ENCODE results near the gene RFX8.
"Not testable (repeated sequence)": the region's sequence is repeated elsewhere in the genome, so short reads cannot be mapped to it uniquely, and the experiment has no call there.

RFX8 gene

GRCh38 chr2:101356521-101356920 lies 118.4 kb downstream of the RFX8 start:
- DNase-seq (ENCODE audit: low read depth): peak; percentile 41
- H3K4me3 ChIP-seq (replicated peaks; ENCODE audit: low read depth, low read length): no peak overlapping the region
- TF ChIP-seq, protein P1, sequence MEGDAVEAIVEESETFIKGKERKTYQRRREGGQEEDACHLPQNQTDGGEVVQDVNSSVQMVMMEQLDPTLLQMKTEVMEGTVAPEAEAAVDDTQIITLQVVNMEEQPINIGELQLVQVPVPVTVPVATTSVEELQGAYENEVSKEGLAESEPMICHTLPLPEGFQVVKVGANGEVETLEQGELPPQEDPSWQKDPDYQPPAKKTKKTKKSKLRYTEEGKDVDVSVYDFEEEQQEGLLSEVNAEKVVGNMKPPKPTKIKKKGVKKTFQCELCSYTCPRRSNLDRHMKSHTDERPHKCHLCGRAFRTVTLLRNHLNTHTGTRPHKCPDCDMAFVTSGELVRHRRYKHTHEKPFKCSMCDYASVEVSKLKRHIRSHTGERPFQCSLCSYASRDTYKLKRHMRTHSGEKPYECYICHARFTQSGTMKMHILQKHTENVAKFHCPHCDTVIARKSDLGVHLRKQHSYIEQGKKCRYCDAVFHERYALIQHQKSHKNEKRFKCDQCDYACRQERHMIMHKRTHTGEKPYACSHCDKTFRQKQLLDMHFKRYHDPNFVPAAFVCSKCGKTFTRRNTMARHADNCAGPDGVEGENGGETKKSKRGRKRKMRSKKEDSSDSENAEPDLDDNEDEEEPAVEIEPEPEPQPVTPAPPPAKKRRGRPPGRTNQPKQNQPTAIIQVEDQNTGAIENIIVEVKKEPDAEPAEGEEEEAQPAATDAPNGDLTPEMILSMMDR (IDR thresholded peaks at IDR 0.05; ENCODE audit: low read length, missing control alignments): no peak

DNA sequence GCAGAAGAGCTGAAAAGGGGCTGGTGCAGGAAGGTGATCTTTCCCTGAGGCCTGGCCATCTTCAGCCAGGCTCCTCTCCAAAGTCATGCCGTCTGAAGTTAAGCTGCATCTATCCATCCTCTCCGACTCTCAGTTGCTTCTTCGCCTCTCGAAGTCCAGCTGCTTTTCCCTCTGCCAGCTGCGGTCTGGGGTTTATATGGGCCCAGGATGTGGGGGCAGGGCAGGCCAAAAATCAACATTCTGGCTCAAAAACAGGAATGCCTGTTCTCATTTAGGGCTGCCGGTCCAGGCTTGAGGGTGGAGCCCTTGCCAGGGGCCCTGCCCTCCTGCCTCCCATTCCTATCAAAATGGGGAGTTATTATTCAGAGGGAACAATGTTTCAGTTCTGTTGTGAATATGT lies 118.9 kb downstream of the RFX8 start:
- no peak for DNase-seq (ENCODE audit: low read depth)
- TF ChIP-seq, protein P1 (IDR thresholded peaks at IDR 0.05; ENCODE audit: low read length, missing control alignments): no peak
- no peak overlapping the region for H3K4me3 ChIP-seq (replicated peaks; ENCODE audit: low read depth, low read length)

- TF ChIP-seq, protein P1 (IDR thresholded peaks at IDR 0.05; ENCODE audit: low read length, missing control alignments): no peak
- DNase-seq (ENCODE audit: low read depth): no peak
- no peak overlapping the region for H3K4me3 ChIP-seq (replicated peaks; ENCODE audit: low read depth, low read length)
Observed at GRCh38 chr2:101355401-101356054, 119.4 kb downstream of the RFX8 start.

- TF ChIP-seq, protein P1 (IDR thresholded peaks at IDR 0.05; ENCODE audit: low read length, missing control alignments): no peak
- no peak overlapping the region for H3K4me3 ChIP-seq (replicated peaks; ENCODE audit: low read depth, low read length)
- DNase-seq (ENCODE audit: low read depth): no peak
Observed at GRCh38 chr2:101354420-101355311, 120.2 kb downstream of the RFX8 start.

DNA sequence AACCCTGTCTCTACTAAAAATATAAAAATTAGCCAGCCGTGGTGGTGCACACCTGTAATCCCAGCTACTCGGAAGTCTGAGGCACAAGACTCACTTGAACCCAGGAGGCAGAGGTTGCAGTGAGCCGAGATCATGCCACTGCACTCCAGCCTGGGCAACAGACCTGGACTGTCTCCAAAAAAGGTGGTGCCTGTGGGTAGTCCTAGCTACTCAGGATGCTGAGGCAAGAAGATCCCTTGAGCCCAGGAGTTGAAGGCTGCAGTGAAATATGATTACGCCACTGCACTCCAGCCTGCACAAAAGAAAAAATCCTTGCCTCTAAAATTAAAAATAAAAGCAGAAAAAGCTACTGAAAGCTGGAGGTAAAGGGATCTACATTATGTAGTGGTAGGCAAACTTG lies 122.3 kb downstream of the RFX8 start:
- DNase-seq (ENCODE audit: low read depth); H3K4me3 ChIP-seq (replicated peaks; ENCODE audit: low read depth, low read length): not testable (repeated sequence)

DNA sequence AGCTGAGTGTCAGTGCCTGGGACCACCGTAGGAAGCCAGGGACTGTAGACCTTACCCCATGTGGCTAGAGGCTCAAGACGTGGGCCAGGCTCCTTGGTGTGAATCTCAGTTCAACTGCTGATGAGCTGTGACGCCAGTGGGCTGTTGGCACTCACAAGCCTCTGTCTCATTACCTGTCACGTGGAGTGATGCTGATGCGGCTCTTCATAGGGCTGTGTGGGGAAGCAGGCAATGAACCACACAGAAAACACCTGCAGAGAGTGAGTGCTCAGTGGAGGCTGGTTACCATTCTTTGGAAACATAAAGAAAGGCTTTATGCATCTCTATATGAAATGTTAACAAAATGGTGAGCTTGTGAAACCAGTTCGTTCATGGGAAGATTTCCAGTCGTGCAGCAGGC lies 123.7 kb downstream of the RFX8 start:
- TF ChIP-seq, protein P1 (IDR thresholded peaks at IDR 0.05; ENCODE audit: low read length, missing control alignments): no peak
- DNase-seq (ENCODE audit: low read depth): no peak
- no peak overlapping the region for H3K4me3 ChIP-seq (replicated peaks; ENCODE audit: low read depth, low read length)

GRCh38 chr2:101349893-101350662 lies 124.8 kb downstream of the RFX8 start:
- peak; percentile 62 for DNase-seq (ENCODE audit: low read depth)
- TF ChIP-seq, protein P1 (IDR thresholded peaks at IDR 0.05; ENCODE audit: low read length, missing control alignments): peak; percentile 56
- no peak overlapping the region for H3K4me3 ChIP-seq (replicated peaks; ENCODE audit: low read depth, low read length)

Data from fibroblast of pulmonary artery (primary cell).